GM21825 (cell line): ENCODE measurements around the gene ZNF319.

ENCODE experiments used
- ATAC-seq: cut with Tn5 transposase; IDR thresholded peaks from one replicate; pipeline ENCODE4 v1.9.1; 2021; ENCODE audit warnings: mild to moderate bottlenecking, moderate library complexity; ENCODE audit not compliant: unreplicated experiment

The ZNF319 gene

DNA sequence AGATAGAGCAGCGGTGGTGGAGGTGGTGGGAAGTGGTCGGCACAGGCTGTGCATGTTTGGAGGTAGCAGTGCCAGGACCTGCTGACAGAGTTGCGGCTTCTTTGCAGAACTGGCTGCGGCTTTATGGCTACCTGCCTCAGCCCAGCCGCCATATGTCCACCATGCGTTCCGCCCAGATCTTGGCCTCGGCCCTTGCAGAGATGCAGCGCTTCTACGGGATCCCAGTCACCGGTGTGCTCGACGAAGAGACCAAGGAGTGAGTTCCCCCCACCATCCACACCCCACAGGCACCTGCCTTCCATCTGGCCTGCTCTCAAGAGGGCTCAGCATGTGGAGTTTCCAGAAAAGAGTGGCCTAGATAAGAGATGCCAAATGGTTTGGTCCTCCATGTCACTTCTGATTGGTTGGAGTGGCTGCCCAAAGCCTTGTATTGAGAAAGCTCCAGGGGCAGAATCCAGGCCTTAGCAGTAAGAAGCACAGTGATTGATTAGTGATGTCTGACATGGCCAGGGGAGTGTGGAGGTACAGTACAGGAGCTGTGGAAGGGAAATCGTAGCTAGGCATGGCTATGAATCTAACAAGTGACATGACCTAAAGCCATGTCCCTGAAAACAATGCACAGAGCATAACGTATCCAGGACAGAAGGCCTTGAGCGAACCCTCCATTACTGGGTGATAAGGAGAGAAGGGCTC, 37.0 kb upstream of the ZNF319 start:
- no peak for ATAC-seq

DNA sequence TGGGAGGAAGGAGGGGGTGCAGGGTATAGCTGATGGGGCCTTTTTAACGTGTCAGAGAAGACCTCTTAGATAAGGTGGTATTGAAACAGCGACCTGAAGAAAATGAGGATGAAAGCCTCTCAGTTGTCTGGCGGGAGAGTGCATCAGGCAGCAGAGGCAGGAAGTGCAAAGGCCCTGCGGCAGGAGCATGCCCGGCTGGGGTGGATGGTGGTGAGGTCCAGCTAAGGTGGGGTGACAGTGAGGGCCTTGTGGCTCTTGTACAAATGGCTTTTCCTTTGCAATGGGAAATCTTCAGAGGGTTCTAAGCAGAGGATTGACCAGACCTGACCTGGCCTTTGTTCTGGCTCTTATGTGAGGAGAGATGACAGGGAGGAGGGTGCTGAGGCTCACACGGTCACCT, 36.5 kb upstream of the ZNF319 start:
- ATAC-seq = no peak

GRCh38 chr16:58035356-58036170, 35.1 kb upstream of the ZNF319 start:
- ATAC-seq = no peak

DNA sequence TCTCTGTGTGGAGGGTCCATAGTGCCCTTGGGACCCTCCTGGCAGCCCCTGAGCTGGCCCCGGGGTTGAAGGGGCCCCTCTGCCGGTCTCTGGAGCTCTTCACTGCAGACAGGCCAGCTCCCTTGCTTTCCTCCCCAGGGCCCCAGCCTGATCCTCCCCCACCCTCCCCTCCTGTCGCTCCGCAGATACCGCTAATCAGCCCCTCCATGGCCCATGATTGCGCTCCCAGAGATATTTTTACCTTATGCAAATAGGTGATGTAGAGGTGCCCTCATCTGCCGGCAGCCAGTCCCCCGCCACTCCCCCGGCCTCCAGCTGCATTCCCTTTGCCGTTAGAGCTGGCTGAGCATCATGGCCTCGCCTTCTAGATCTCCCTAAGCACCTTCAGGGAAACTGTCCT, 34.3 kb upstream of the ZNF319 start:
- ATAC-seq = no peak

- no peak for ATAC-seq
Observed at GRCh38 chr16:58034128-58034685, 33.7 kb upstream of the ZNF319 start.

GRCh38 chr16:58032710-58033293, 32.3 kb upstream of the ZNF319 start:
- ATAC-seq = no peak

DNA sequence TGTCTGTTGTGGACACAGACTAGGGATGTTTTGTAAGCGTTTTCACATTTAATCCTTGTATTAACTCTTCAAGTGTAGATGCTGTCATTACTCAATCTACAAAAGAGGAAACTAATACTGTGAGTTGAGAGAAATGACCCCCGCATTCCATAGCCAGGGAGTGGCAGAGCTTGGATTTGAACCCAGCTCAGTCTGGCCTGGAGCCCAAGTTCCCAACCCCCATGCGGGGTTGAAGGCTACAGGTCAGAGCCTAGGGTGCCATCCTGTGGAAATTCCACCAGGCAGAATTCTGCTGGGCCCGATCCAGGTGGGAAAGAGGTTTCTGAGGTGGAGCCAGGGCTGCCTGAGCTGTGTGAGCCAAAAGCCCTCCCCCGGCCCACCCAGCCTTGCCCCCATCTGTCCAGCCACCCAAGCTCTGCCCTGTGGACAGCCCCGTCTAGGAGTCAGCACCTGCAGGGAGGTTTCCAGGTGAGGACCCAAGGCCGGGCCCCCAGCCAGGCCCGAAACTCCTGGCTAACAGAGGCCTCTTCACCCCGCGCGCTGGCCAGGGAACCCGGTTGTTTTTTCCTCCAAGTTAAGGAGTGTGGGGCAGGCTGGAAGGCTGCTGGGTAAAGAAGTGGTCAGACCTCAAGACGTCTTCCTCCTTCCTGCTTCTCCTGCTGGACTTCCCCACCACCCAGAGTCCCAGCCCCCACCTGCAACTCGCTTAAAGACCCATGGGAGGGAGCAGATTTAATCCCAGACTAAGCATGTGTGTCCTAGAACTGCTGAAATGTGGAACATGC, 30.7 kb upstream of the ZNF319 start:
- ATAC-seq = no peak

DNA sequence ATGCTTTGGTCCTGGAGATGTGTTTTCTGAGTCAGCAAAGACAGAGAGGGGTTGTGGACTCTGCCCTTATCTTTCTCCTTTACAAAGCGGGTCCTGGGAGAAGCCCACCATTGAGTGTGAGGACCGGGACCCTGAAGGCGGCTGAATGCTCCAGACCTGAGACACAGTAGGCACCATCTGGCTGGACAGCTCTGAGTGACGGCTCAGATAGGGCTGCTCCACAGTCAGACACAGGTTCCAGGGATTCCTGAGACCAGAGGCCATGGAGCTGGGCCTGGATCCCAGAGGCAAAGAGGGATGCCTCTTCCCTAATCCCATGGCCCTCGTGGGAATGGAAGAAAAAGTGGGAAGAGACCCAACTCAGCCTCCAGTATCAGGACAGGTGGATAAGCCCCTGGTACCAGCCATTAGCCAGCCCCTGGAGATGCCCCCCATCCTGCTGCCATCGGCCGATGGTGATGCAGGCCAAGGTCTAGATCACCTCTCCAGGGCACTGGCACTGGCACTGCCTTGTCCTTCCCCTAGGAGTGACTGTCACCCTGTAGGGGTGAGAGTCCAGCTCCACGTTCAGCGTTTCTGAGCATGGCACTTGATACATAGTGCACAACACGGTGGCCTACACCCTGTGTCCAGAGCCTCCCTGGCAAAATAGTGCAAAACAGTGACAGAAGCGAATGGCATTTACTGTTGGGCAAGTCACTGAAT, 29.8 kb upstream of the ZNF319 start:
- no peak for ATAC-seq

- ATAC-seq = no peak
Observed at GRCh38 chr16:58029410-58029809, 28.9 kb upstream of the ZNF319 start.

GRCh38 chr16:58028541-58029070, 28.1 kb upstream of the ZNF319 start:
- ATAC-seq = no peak

DNA sequence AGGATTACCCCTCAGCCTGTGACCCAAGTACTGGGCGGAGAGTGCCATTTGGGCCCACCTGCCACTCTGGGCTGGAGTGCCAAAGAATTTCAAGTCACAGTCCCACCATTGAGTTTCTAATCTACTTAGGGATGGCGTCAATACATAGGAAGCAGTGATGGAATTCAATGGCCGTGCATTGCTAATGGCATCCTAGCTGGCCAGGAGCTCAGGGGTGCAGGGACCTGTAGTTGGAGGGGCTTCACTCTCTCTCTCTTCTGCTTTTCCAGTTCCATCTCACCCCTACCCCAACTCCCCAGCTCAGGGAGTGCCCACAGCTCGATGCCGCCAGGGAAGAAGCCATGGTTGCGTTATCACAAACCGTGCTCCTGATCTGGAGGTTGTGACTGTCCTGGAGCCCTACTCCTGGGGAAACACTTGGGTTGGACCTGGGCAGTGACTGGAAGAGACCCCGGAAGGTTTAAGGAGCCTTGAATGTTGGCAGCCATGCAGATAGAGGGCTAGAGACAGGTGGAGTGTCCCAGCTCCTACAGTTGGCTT, 27.5 kb upstream of the ZNF319 start:
- no peak for ATAC-seq

- no peak for ATAC-seq
Observed at GRCh38 chr16:58027161-58027915, 26.9 kb upstream of the ZNF319 start.

DNA sequence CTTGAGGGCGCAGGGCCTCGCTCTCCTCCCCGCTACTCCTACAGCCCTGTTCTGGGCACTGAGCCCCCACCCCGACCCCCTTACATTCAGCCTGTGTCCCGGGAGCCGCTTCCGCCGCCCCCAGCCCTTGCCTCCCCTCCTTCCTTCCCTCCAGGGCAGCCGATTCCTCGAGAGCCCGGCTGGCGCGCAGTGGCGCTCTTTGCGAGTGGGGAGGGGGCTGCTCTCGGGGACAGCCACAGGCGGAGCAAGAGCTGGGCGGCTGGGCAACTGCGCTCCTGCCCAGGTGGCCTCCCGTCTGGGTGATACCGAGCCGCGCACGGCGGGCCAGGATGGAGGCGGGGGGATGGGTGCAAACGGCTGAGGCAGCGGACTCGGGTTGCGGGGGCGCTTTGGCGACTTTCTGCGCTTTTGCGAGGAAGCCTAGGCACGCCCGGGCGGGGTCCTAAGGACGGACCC, 26.3 kb upstream of the ZNF319 start:
- no peak for ATAC-seq

GRCh38 chr16:58026139-58026704, 25.8 kb upstream of the ZNF319 start:
- ATAC-seq = no peak

DNA sequence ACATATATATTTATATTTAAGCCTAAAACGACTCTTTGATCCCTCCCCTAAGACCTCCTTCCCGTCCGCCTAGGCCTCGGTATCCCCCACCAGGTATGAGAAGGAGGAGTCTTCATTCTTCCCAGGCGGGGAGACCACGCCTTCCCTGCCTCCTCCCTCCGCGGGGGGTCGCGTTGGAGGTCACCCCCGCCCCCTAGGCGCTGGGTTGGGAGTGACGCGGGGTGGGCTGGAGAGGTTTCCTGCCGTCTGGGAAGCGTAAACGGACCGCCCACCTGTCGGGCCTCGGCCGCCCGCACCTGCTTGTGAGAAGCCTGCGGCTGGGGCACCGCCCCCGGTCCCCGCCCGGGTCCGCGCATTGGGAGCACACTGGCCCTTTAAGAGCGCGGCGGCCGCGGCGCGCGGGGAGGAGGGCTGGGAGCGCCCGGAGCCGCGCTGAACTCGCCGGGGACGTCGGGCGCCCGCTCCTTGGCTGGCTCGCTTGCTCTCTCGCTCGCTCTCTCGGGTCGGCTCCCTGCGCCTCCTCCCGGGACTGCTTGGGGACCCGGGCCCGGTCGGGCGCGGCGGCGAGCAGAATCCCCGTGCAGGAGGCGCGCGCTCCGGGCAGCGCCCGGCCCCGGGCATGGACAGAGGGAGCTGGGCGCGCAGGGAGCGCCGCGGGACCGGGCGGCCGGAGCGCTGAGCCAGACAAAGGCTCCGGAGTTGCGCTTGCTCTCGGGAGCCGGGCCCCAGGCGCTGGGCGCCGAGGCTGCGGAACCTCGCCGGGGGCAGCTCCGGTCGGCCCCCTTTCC, 25.1 kb upstream of the ZNF319 start, which contains the start of gene MMP15:
Gene MMP15 (plus strand): TSS at position 404 of the 788 bp plus-strand sequence. CDS start 597 bp downstream, outside the sequence.
- peak; percentile 52 for ATAC-seq

GRCh38 chr16:58024486-58025350, 24.2 kb upstream of the ZNF319 start:
- no peak for ATAC-seq
